Measurements from ENCODE around the gene LENG1. TPM values are rescaled to one million over a fixed set of nuclear protein-coding genes. Genes with fewer than 3 reads are reported as not detected.

Gene LENG1
- total and polyA plus RNA-seq, 9 of the 15 experiments (the other 6 are each of a cell fraction or from before 2014, with no cell fraction given): 0.30 to 10.5 (median 4.7) TPM

- 0 out of 2 replicates have a peak, but pooled peaks have one; percentile 43 for TF ChIP-seq ZNF12 (CRISPR knock-in tag; IDR thresholded peaks at IDR 0.05)
- peak; percentile 88 for TF ChIP-seq ETV5 (CRISPR knock-in tag; IDR thresholded peaks at IDR 0.05; ENCODE audit: low read depth)
- TF ChIP-seq SNRNP70 (optimal IDR thresholded peaks at IDR 0.05; ENCODE audit: low read depth, low read length): no peak
- TF ChIP-seq POLR2G (IDR thresholded peaks at IDR 0.05; ENCODE audit: low read depth, low read length): peak; percentile 95
- TF ChIP-seq POLR2AphosphoS5 (IDR thresholded peaks at IDR 0.05; ENCODE audit: control insufficient read depth, insufficient read depth, low read depth, low read length): peak; percentile 85
- no peak for TF ChIP-seq MYNN (IDR thresholded peaks at IDR 0.05)
- no peak for TF ChIP-seq MYNN (CRISPR knock-in tag; IDR thresholded peaks at IDR 0.05)
- peak; percentile 100 for TF ChIP-seq VEZF1 (CRISPR knock-in tag; IDR thresholded peaks at IDR 0.05)
- TF ChIP-seq ELF4 (CRISPR knock-in tag; IDR thresholded peaks at IDR 0.05): peak; percentile 38; the same call in 1 of the 2 replicates
- TF ChIP-seq TAF7 (tag; IDR thresholded peaks at IDR 0.05): 0 out of 2 replicates have a peak, but pooled peaks have one; percentile 49
- 0 out of 4 replicates have a peak, but pooled peaks of 1 of the 2 experiments have one; percentile 40 for TF ChIP-seq SRF (CRISPR knock-in tag; IDR thresholded peaks at IDR 0.05)
- TF ChIP-seq ZNF561 (CRISPR knock-in tag; conservative IDR thresholded peaks at IDR 0.05): no peak
- no peak for TF ChIP-seq CHD4 (IDR thresholded peaks at IDR 0.05; ENCODE audit: insufficient read depth, insufficient replicate concordance, low read depth, low read length, poor library complexity, severe bottlenecking)
- peak; percentile 90 for TF ChIP-seq HNRNPL (IDR thresholded peaks at IDR 0.05; ENCODE audit: low read depth, low read length)
- TF ChIP-seq MAX (CRISPR knock-in tag; IDR thresholded peaks at IDR 0.05): peak; percentile 71
- TF ChIP-seq, protein P1, sequence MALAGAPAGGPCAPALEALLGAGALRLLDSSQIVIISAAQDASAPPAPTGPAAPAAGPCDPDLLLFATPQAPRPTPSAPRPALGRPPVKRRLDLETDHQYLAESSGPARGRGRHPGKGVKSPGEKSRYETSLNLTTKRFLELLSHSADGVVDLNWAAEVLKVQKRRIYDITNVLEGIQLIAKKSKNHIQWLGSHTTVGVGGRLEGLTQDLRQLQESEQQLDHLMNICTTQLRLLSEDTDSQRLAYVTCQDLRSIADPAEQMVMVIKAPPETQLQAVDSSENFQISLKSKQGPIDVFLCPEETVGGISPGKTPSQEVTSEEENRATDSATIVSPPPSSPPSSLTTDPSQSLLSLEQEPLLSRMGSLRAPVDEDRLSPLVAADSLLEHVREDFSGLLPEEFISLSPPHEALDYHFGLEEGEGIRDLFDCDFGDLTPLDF (CRISPR knock-in tag; IDR thresholded peaks at IDR 0.05): peak; percentile 24; the same call in 1 of the 2 replicates
- peak; percentile 21; the same call in 1 of the 2 replicates for TF ChIP-seq HDAC2 (IDR thresholded peaks at IDR 0.05)
- TF ChIP-seq ERF (CRISPR knock-in tag; IDR thresholded peaks at IDR 0.05): peak; percentile 81; the same call in 1 of the 2 replicates
- 0 out of 4 replicates have a peak, but pooled peaks of 1 of the 2 experiments have one; percentile 62 for TF ChIP-seq FOXA3 (CRISPR knock-in tag; conservative IDR thresholded peaks at IDR 0.05 in 1 of 2, IDR thresholded peaks at IDR 0.05 in 1 of 2)
- no peak for TF ChIP-seq TEAD4 (IDR thresholded peaks at IDR 0.05; ENCODE audit: low read length)
- TF ChIP-seq TEAD4 (CRISPR knock-in tag; IDR thresholded peaks at IDR 0.05; ENCODE audit: borderline replicate concordance): no peak
- TF ChIP-seq SAP30 (IDR thresholded peaks at IDR 0.05; ENCODE audit: borderline replicate concordance, insufficient read depth, low read depth, low read length, poor library complexity, severe bottlenecking): peak; percentile 56
- peak; percentile 98 for TF ChIP-seq EGR1 (conservative IDR thresholded peaks at IDR 0.05)
Observed at GRCh38 chr19:54159352-54160181, at the start of gene LENG1 (continued).

Measured in K562 (cell line).